GM23338 (cell line): Measurements from ENCODE around the gene STIM1.

Experiments used
- CTCF ChIP-seq, 2 experiments: fragments of 200-600 bp in 1 of 2; sonication (generic) in 1 of 2; conservative IDR thresholded peaks; 2 replicates each; pipeline versions ENCODE4 v1.5.1 to v1.6.1; 2016 to 2017; ENCODE audit warnings: antibody characterized with exemption in 2 of 2, low read depth in 2 of 2, mild to moderate bottlenecking in 2 of 2, moderate library complexity in 1 of 2
- EZH2 ChIP-seq: fragments of 200-600 bp; sonication (generic); IDR thresholded peaks from one replicate; pipeline ENCODE4 v1.8.0; 2017; ENCODE audit warnings: antibody characterized with exemption, mild to moderate bottlenecking, low read depth; ENCODE audit not compliant: unreplicated experiment
- EZH2phosphoT487 ChIP-seq: fragments of 200-600 bp; sonication (generic); IDR thresholded peaks from one replicate; pipeline ENCODE4 v1.8.1; 2018; ENCODE audit warnings: antibody characterized with exemption; ENCODE audit not compliant: unreplicated experiment
- NANOG ChIP-seq: IDR thresholded peaks from 2 replicates; pipeline ENCODE4 v1.6.1; 2016; ENCODE audit warnings: antibody characterized with exemption, borderline replicate concordance
- POLR2AphosphoS5 ChIP-seq: IDR thresholded peaks from 2 replicates; pipeline ENCODE4 v1.6.1; 2016; ENCODE audit warnings: antibody characterized with exemption, low read depth
- REST ChIP-seq: IDR thresholded peaks from one replicate; pipeline ENCODE4 v1.6.1; 2018; ENCODE audit warnings: antibody characterized with exemption; ENCODE audit not compliant: unreplicated experiment

- TF ChIP-seq CTCF (conservative IDR thresholded peaks at IDR 0.05; ENCODE audit: low read depth in 2 of 2) (no peak), NANOG (no peak), POLR2AphosphoS5 (no peak), EZH2phosphoT487 (no peak), EZH2 (no peak), REST (no peak)
These were observed 38.8 kb downstream of the STIM1 start for GRCh38 chr11:3894128-3894731.
